Endothelial cell (in vitro differentiated cells): ENCODE data around the gene MAFB. TPM values are rescaled to one million over a fixed set of nuclear protein-coding genes. Genes with fewer than 3 reads are reported as not detected.

Source experiments
- DNase-seq: peaks from one replicate; pipeline ENCODE4 v3.0.0; 2021; ENCODE audit warnings: low spot score
- H3K27ac Mint-ChIP-seq: one replicate; pipeline ENCODE4 v1.8.0; 2021; ENCODE audit warnings: mixed read lengths, inconsistent platforms; ENCODE audit not compliant: unreplicated experiment
- H3K27me3 Mint-ChIP-seq: one replicate; pipeline ENCODE4 v1.8.0; 2021; ENCODE audit warnings: mild to moderate bottlenecking, moderate library complexity, mixed read lengths, inconsistent platforms; ENCODE audit not compliant: unreplicated experiment
- H3K36me3 Mint-ChIP-seq: one replicate; pipeline ENCODE4 v1.8.0; 2021; ENCODE audit warnings: mild to moderate bottlenecking, low read depth, mixed read lengths, inconsistent platforms; ENCODE audit not compliant: unreplicated experiment
- H3K4me1 Mint-ChIP-seq: one replicate; pipeline ENCODE4 v1.8.0; 2021; ENCODE audit warnings: mild to moderate bottlenecking, mixed read lengths, inconsistent platforms; ENCODE audit not compliant: unreplicated experiment
- H3K4me3 Mint-ChIP-seq: one replicate; pipeline ENCODE4 v1.8.0; 2021; ENCODE audit warnings: mild to moderate bottlenecking, mixed read lengths, inconsistent platforms; ENCODE audit not compliant: unreplicated experiment
- H3K9me3 Mint-ChIP-seq: one replicate; pipeline ENCODE4 v1.8.0; 2021; ENCODE audit warnings: mixed read lengths, inconsistent platforms; ENCODE audit not compliant: unreplicated experiment
- total RNA-seq: library from RNA; stranded (reverse); fragmentation: NEBNext Ultra II Directional; extraction: Animal tissue kit (Norgen Biotek cat#: 25700); gene quantifications from one replicate; pipeline ENCODE4 v1.2.1, GENCODE V29; 2021; ENCODE audit not compliant: unreplicated experiment
- TF ChIP-seq, protein P1 (sequence below): fragments of 200-600 bp; sonication (generic); IDR thresholded peaks from one replicate; pipeline ENCODE4 v1.5.0; 2021; ENCODE audit warnings: antibody characterized with exemption; ENCODE audit not compliant: unreplicated experiment

Gene MAFB
- total RNA-seq, 1 donor from 2014 or later, result 2.1 TPM

DNA sequence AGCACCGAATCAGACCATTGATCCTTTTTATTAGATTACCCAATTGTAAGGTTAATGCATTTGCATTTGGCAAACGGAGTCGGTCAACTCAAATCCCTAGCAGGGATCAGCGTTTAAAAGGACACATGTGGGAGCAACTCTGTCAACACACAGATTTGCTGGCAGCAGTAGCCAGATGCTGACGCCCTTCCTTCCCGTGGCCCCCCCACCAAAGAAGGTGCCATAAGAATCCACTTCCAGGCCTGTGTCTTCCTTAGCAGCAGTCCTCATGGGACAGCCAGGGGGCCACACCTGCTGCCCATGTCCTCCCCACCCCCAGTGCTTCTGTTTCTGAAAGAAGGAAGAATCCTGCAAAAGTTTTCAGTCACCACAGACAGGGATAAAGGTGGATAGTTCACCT, 24.5 kb upstream of the MAFB start:
- TF ChIP-seq, protein P1, sequence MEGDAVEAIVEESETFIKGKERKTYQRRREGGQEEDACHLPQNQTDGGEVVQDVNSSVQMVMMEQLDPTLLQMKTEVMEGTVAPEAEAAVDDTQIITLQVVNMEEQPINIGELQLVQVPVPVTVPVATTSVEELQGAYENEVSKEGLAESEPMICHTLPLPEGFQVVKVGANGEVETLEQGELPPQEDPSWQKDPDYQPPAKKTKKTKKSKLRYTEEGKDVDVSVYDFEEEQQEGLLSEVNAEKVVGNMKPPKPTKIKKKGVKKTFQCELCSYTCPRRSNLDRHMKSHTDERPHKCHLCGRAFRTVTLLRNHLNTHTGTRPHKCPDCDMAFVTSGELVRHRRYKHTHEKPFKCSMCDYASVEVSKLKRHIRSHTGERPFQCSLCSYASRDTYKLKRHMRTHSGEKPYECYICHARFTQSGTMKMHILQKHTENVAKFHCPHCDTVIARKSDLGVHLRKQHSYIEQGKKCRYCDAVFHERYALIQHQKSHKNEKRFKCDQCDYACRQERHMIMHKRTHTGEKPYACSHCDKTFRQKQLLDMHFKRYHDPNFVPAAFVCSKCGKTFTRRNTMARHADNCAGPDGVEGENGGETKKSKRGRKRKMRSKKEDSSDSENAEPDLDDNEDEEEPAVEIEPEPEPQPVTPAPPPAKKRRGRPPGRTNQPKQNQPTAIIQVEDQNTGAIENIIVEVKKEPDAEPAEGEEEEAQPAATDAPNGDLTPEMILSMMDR, result no peak
- Mint-ChIP-seq H3K4me1 (no peaks in the 10 kb centered on the region), H3K4me3 (no peak overlapping the region), H3K36me3 (no peaks in the 10 kb centered on the region), H3K9me3 (no peaks in the 10 kb centered on the region), H3K27me3 (peaks cover 4% of the 10 kb centered on the region), H3K27ac (no peak overlapping the region)
- no peak for DNase-seq

DNA sequence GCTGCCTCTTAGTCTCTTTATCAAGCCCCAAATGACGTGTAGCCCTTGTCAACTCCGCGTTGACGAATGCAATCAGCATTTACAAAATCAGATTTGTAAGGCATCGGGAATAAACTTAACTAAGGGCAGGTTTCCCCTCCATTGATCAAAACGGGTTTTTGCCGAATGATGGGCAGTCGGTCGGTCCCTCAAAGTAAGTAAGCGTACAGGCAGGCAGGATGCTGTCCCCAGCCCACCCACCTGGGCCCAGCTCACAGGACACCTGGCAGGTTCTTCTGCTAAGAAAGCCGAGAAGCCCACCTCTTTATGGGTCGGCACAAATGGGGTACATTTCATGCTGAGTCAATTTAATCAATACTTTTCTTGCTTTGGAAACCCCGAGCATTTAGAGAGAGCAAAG, 22.0 kb upstream of the MAFB start:
- H3K27me3 Mint-ChIP-seq, result no peaks in the 10 kb centered on the region
- no peaks in the 10 kb centered on the region for H3K4me1 Mint-ChIP-seq
- H3K27ac Mint-ChIP-seq, result no peak overlapping the region
- H3K9me3 Mint-ChIP-seq, result no peaks in the 10 kb centered on the region
- TF ChIP-seq, protein P1, result no peak
- no peaks in the 10 kb centered on the region for H3K36me3 Mint-ChIP-seq
- no peak overlapping the region for H3K4me3 Mint-ChIP-seq
- DNase-seq, result no peak

DNA sequence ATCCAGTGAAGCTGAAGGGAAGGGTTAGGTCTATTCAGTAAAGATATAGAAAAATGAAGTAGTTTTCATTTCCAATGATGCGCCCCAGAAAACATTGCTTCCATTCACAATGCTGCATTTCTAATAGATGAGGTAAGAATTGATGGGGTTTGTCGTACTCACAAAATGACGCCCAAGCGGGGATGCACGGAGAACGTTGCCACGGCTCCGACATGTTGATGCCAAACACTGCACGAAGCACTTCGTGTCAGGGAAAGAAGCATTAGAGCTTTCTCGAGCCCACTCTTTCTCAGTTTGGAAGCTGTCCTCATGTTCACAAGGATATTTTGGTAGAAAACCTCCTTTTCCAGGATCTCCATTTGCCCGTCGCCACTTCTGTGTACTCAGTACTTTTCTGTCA, 21.6 kb upstream of the MAFB start:
- no peaks in the 10 kb centered on the region for H3K9me3 Mint-ChIP-seq
- H3K27ac Mint-ChIP-seq, result no peak overlapping the region
- TF ChIP-seq, protein P1, result no peak

DNA sequence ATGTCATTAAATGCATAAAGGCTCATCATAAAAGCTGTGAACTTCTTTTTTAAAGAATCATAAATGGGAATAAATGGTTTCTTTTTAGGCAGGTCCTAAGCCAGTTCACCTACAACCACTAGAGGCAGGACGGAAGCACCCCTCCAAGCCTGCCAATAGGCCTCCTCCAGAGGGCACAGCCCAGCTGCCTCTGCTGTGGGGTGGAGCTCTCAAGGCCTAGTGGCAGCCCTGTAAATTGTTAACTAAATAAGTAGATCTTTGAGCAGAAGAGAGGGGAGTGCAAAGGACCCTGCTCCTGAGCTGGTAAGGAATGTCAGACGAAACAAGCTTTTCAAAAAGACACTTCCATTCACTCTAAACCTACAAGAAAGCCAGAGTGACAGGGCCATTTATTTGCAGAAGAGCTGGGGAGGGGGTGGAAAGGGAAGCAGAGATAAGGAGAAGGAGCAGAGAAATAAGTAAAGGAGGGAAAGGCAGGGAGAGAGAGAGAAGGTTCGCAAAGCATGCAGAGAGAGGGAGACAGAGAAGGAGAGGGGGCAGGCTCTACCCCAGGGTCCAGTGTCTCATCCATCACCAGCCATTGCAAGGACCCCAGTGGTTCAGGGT, 18.0 kb upstream of the MAFB start:
- no peak overlapping the region for H3K27ac Mint-ChIP-seq
- no peaks in the 10 kb centered on the region for H3K36me3 Mint-ChIP-seq
- TF ChIP-seq, protein P1, result peak; percentile 24
- H3K4me1 Mint-ChIP-seq, result no peaks in the 10 kb centered on the region
- no peaks in the 10 kb centered on the region for H3K9me3 Mint-ChIP-seq
- H3K27me3 Mint-ChIP-seq, result peaks cover 2% of the 10 kb centered on the region
- no peak for DNase-seq
- H3K4me3 Mint-ChIP-seq, result no peak overlapping the region

More for the DNA sequence above, 21.6 kb upstream of the MAFB start:
- no peaks in the 10 kb centered on the region for H3K36me3 Mint-ChIP-seq
- no peak for DNase-seq
- no peaks in the 10 kb centered on the region for H3K27me3 Mint-ChIP-seq
- H3K4me1 Mint-ChIP-seq, result no peaks in the 10 kb centered on the region
- H3K4me3 Mint-ChIP-seq, result no peak overlapping the region

DNA sequence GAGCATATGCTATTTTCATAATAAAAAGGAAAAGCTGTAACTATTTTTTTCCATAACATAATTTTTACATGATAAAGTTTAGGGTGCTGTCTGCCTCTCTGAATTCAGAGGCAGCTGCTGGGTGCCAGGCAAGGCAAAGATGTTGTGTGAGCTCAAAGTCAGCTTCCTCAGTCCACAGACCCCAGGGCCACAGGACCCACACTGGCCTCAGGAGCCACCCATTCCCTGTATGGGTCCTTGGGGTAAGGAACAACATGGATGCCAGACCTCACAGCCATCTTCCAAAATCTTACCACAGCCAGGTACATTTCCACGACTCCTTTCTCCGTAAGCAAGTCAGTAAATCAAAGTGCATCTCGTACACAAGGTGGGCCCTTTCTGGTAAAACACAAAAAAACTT, 16.4 kb upstream of the MAFB start:
- Mint-ChIP-seq H3K27me3 (peaks cover 2% of the 10 kb centered on the region), H3K4me1 (no peaks in the 10 kb centered on the region), H3K4me3 (no peak overlapping the region), H3K27ac (no peak overlapping the region), H3K9me3 (no peaks in the 10 kb centered on the region), H3K36me3 (no peaks in the 10 kb centered on the region)
- no peak for DNase-seq
- TF ChIP-seq, protein P1, result no peak
